HepG2 (cell line): ENCODE results near the gene MED23. TPM values are rescaled to one million over a fixed set of nuclear protein-coding genes. Genes with fewer than 3 reads are reported as not detected.

Experiments used
- ATF1 ChIP-seq: IDR thresholded peaks from 2 replicates; pipeline ENCODE4 v1.6.1; 2016; ENCODE audit warnings: mild to moderate bottlenecking, control low read depth
- ATF7-NPFF ChIP-seq: sonication (generic); formaldehyde crosslinking; IDR thresholded peaks from 2 replicates; pipeline ENCODE4 v1.8.1; 2023; ENCODE audit warnings: mild to moderate bottlenecking, low read depth, missing genetic modification reagents, moderate library complexity
- CBX1 ChIP-seq: IDR thresholded peaks from one replicate; pipeline ENCODE4 v1.6.1; 2016; ENCODE audit warnings: antibody characterized with exemption, low read depth
- CCAR2 ChIP-seq: fragments of 200-400 bp; formaldehyde crosslinking; optimal IDR thresholded peaks from 2 replicates; pipeline ENCODE3; 2018; ENCODE audit warnings: low read depth, mild to moderate bottlenecking, low read length, moderate library complexity
- E2F5 ChIP-seq: sonication (generic); formaldehyde crosslinking; conservative IDR thresholded peaks from 2 replicates; pipeline ENCODE4 v1.4.0; 2020; ENCODE audit warnings: missing genetic modification reagents
- EP300 ChIP-seq, 3 experiments: sonication (generic) in 1 of 3; formaldehyde crosslinking in 1 of 3; IDR thresholded peaks; 2 replicates each; pipeline versions ENCODE4 v1.5.1 to v1.6.1; 2011 to 2020; ENCODE audit warnings: low read depth in 2 of 3, low read length in 2 of 3, borderline replicate concordance in 1 of 3, improper control_type of control experiment in 1 of 3, mild to moderate bottlenecking in 1 of 3, missing genetic modification reagents in 1 of 3, moderate library complexity in 1 of 3
- IKZF4 ChIP-seq: sonication (generic); formaldehyde crosslinking; IDR thresholded peaks from 2 replicates; pipeline ENCODE4 v1.5.1; 2020; ENCODE audit warnings: borderline replicate concordance, mild to moderate bottlenecking, low read depth, missing genetic modification reagents; ENCODE audit errors: not compliant biosample characterization
- JARID2 ChIP-seq: sonication (generic); formaldehyde crosslinking; IDR thresholded peaks from 2 replicates; pipeline ENCODE4 v1.8.1; 2023; ENCODE audit warnings: missing genetic modification reagents, inconsistent platforms; ENCODE audit not compliant: insufficient replicate concordance
- KDM3A ChIP-seq: IDR thresholded peaks from 2 replicates; pipeline ENCODE4 v1.6.1; 2018; ENCODE audit warnings: low read depth, missing compliant biosample characterization
- KLF16 ChIP-seq, 2 experiments: sonication (generic) in 1 of 2; formaldehyde crosslinking in 1 of 2; IDR thresholded peaks; 2 replicates each; pipeline versions ENCODE4 v1.6.1 to v1.8.0; 2016 to 2023; ENCODE audit warnings: missing genetic modification reagents in 2 of 2, missing compliant biosample characterization in 1 of 2
- NFE2L2 ChIP-seq: fragments of 150-350 bp; IDR thresholded peaks from 2 replicates; pipeline ENCODE4 v1.6.1; 2014; ENCODE audit warnings: low read length
- NR2F6 ChIP-seq, 2 experiments: IDR thresholded peaks; 2 replicates each; pipeline ENCODE4 v1.6.1; 2016; ENCODE audit warnings: antibody characterized with exemption in 1 of 2, mild to moderate bottlenecking in 1 of 2
- NR3C1 ChIP-seq: sonication (generic); formaldehyde crosslinking; IDR thresholded peaks from 2 replicates; pipeline ENCODE4 v1.4.0; 2020; ENCODE audit warnings: missing genetic modification reagents
- SATB2 ChIP-seq: sonication (generic); formaldehyde crosslinking; IDR thresholded peaks from 2 replicates; pipeline ENCODE4 v1.5.0; 2020; ENCODE audit warnings: missing genetic modification reagents
- TFAP4 ChIP-seq: sonication (generic); IDR thresholded peaks from 2 replicates; pipeline ENCODE4 v1.6.1; 2016; ENCODE audit warnings: low read depth, borderline replicate concordance
- ZKSCAN8 ChIP-seq: IDR thresholded peaks from 2 replicates; pipeline ENCODE4 v1.6.1; 2016; ENCODE audit warnings: borderline replicate concordance, missing genetic modification reagents, missing compliant biosample characterization
- ZNF3 ChIP-seq: IDR thresholded peaks from 2 replicates; pipeline ENCODE4 v1.7.0; 2017; ENCODE audit warnings: inconsistent platforms
- ZNF337 ChIP-seq: sonication (generic); formaldehyde crosslinking; IDR thresholded peaks from 2 replicates; pipeline ENCODE4 v1.5.1; 2020; ENCODE audit warnings: missing genetic modification reagents, low read depth, mild to moderate bottlenecking, borderline replicate concordance
- ZNF614 ChIP-seq: IDR thresholded peaks from 2 replicates; pipeline ENCODE4 v1.6.1; 2018; ENCODE audit warnings: missing biosample characterization, missing genetic modification reagents, inconsistent platforms, borderline replicate concordance
- ZNF629 ChIP-seq: sonication (generic); formaldehyde crosslinking; conservative IDR thresholded peaks from 2 replicates; pipeline ENCODE4 v1.5.0; 2020; ENCODE audit warnings: missing genetic modification reagents
- ZNF672 ChIP-seq: sonication (generic); formaldehyde crosslinking; IDR thresholded peaks from 2 replicates; pipeline ENCODE4 v1.8.1; 2022; ENCODE audit warnings: missing genetic modification reagents
- ZNF839 ChIP-seq: sonication (generic); formaldehyde crosslinking; IDR thresholded peaks from 2 replicates; pipeline ENCODE4 v1.4.0; 2020; ENCODE audit warnings: missing genetic modification reagents, mild to moderate bottlenecking, borderline replicate concordance
- ZSCAN29 ChIP-seq: sonication (generic); formaldehyde crosslinking; conservative IDR thresholded peaks from 2 replicates; pipeline ENCODE4 v1.4.0; 2020; ENCODE audit warnings: mild to moderate bottlenecking, missing genetic modification reagents
- polyA plus RNA-seq, 8 experiments: library from polyadenylated mRNA; depleted of rRNA in 3 of 8; stranded (reverse) in 7 of 8; unstranded in 1 of 8; fragments of >200 nt; fragmentation: Illumina TruSeq in 4 of 8; extraction: Trizol in 4 of 8; gene quantifications; 2 replicates each; pipeline versions ENCODE4 v1.2.1 to v1.2.3, GENCODE V29; 2011 to 2016; ENCODE audit warnings: low read depth in 4 of 8, missing spikeins in 1 of 8, mixed read lengths in 1 of 8; ENCODE audit not compliant: insufficient read depth in 1 of 8
- total RNA-seq, 5 experiments: library from RNA; depleted of rRNA; stranded (reverse); fragments of >200 nt; fragmentation: Illumina TruSeq; extraction: Trizol; gene quantifications; 2 replicates each; pipeline ENCODE4 v1.2.3, GENCODE V29; 2016; ENCODE audit warnings: low read depth in 1 of 5
- TF ChIP-seq, protein P1 (sequence below): sonication (generic); formaldehyde crosslinking; IDR thresholded peaks from 2 replicates; pipeline ENCODE4 v1.5.1; 2020; ENCODE audit warnings: mild to moderate bottlenecking, missing genetic modification reagents
- TF ChIP-seq, protein P2 (sequence below): sonication (generic); formaldehyde crosslinking; IDR thresholded peaks from 2 replicates; pipeline ENCODE4 v1.4.0; 2020; ENCODE audit warnings: missing genetic modification reagents

The MED23 gene
- total and polyA plus RNA-seq, 2 of the 13 experiments (the other 11 are each of a cell fraction or from before 2014, with no cell fraction given) = 34.9 to 50.5 TPM

DNA sequence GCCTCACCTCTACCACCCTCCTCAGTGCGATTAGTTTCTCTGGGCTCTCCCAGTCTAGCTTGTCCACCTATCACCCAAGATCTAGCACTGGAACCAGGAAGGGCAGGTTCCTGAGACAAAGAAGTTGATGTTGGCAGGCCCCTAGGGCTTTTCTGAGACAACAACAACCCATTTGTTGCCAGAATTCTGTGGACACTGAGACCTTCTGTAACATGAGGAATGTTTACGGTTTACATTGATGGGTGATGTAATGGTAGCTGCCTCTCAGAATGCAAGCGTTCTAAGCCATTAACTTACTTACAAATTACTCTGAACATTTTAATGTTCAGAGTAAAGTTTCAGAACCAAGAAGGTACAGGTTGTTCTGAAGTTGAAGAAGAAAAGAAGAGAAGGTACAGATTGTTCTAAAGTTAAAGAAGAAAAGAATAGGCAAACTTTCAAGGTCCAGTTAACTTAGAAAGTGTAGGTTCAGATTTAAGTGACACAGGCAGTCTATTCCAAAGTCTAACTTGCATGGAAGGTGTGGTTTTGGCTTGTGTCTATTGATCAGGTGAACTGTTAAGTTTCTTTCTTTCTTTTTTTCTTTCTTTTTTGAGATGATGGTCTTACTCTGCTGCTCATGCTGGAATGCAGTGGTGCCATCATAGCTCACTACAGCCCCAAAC lies 3.7 kb upstream of the MED23 start (continued):
- peak; percentile 71; the same call in 1 of the 2 replicates for TF ChIP-seq ZNF629 (CRISPR knock-in tag)
- no peak for TF ChIP-seq ZNF337 (CRISPR knock-in tag)
- TF ChIP-seq CCAR2 = no peak
- TF ChIP-seq ZNF614 = no peak
- no peak for TF ChIP-seq IKZF4 (CRISPR knock-in tag)
- no peak for TF ChIP-seq CBX1
- no peak for TF ChIP-seq NFE2L2
- TF ChIP-seq KLF16 (CRISPR knock-in tag; IDR thresholded peaks at IDR 0.05) = peak in 1 of 2 experiments; percentile 43; a peak in 1 of 4 replicates
- no peak for TF ChIP-seq ZNF672 (CRISPR knock-in tag)
- TF ChIP-seq ZNF839 = no peak
- TF ChIP-seq ATF7-NPFF (CRISPR knock-in tag) = no peak
- TF ChIP-seq, protein P1, sequence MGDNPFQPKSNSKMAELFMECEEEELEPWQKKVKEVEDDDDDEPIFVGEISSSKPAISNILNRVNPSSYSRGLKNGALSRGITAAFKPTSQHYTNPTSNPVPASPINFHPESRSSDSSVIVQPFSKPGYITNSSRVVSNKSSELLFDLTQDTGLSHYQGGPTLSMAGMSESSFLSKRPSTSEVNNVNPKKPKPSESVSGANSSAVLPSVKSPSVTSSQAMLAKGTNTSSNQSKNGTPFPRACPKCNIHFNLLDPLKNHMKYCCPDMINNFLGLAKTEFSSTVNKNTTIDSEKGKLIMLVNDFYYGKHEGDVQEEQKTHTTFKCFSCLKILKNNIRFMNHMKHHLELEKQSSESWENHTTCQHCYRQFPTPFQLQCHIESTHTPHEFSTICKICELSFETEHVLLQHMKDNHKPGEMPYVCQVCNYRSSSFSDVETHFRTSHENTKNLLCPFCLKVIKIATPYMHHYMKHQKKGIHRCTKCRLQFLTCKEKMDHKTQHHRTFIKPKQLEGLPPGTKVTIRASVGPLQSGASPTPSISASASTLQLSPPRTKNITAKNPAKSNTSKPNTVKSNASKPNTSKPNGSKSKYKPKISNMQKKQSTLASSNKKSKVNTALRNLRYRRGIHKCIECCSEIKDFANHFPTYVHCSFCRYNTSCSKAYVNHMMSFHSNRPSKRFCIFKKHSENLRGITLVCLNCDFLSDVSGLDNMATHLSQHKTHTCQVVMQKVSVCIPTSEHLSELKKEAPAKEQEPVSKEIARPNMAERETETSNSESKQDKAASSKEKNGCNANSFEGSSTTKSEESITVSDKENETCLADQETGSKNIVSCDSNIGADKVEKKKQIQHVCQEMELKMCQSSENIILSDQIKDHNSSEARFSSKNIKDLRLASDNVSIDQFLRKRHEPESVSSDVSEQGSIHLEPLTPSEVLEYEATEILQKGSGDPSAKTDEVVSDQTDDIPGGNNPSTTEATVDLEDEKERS (CRISPR knock-in tag) = peak; percentile 66; the same call in 1 of the 2 replicates
- no peak for TF ChIP-seq E2F5 (CRISPR knock-in tag)
- no peak for TF ChIP-seq NR2F6 (IDR thresholded peaks at IDR 0.05)
- TF ChIP-seq NR2F6 (CRISPR knock-in tag; IDR thresholded peaks at IDR 0.05) = no peak
- TF ChIP-seq NR3C1 (CRISPR knock-in tag) = no peak
- TF ChIP-seq ATF1 (CRISPR knock-in tag) = no peak
- TF ChIP-seq TFAP4 = no peak
- no peak for TF ChIP-seq JARID2 (CRISPR knock-in tag)
- TF ChIP-seq, protein P2, sequence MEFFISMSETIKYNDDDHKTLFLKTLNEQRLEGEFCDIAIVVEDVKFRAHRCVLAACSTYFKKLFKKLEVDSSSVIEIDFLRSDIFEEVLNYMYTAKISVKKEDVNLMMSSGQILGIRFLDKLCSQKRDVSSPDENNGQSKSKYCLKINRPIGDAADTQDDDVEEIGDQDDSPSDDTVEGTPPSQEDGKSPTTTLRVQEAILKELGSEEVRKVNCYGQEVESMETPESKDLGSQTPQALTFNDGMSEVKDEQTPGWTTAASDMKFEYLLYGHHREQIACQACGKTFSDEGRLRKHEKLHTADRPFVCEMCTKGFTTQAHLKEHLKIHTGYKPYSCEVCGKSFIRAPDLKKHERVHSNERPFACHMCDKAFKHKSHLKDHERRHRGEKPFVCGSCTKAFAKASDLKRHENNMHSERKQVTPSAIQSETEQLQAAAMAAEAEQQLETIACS (CRISPR knock-in tag) = no peak
- TF ChIP-seq EP300 (IDR thresholded peaks at IDR 0.05; ENCODE audit: low read depth in 2 of 2, low read length in 2 of 2) = no peak
- no peak for TF ChIP-seq EP300 (CRISPR knock-in tag; IDR thresholded peaks at IDR 0.05; ENCODE audit: borderline replicate concordance)
- TF ChIP-seq ZSCAN29 (CRISPR knock-in tag) = 0 out of 2 replicates have a peak, but pooled peaks have one; percentile 28
- TF ChIP-seq ZKSCAN8 (CRISPR knock-in tag) = no peak
- no peak for TF ChIP-seq SATB2
- TF ChIP-seq KDM3A (CRISPR knock-in tag) = no peak
- TF ChIP-seq ZNF3 = peak; percentile 68; the same call in 1 of the 2 replicates
